NCI-H2196 treated with DMSO at 0.1 percent for 48 hours (cell line): ENCODE results near the gene HNRNPUL1.
"Not testable (repeated sequence)": the region's sequence is repeated elsewhere in the genome, so short reads cannot be mapped to it uniquely, and the experiment has no call there.

Experiments
- DNase-seq: peaks from one replicate; lab custom pipeline; 2025; ENCODE audit not compliant: unreplicated experiment; lab: John Stamatoyannopoulos, UW

The HNRNPUL1 gene

GRCh38 chr19:41263850-41264580, at the start of gene HNRNPUL1:
Gene HNRNPUL1, plus strand, starts transcription at chr19:41264372. Its CDS starts 132 bp downstream, at chr19:41264504.
- peak; percentile 100 for DNase-seq

- no peak for DNase-seq
Measured at GRCh38 chr19:41217741-41218140, 46.4 kb upstream of the HNRNPUL1 start.

DNA sequence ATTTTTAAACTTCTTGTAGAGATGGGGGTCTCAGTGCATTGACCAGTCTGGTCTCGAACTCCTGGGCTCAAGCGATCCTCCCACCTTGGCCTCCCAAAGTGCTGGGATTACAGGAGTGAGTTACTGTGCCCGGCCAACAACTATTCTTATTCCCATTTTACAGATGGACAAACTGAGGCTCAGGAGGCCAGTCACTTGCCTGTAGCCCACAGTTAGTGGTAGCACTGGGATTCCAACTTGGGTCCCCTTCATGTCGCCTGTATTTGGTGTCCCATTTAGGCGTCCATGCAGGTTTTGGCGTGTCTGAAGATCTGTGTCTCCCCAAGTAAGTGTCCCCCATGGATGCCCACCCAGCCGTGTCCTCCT, 45.9 kb upstream of the HNRNPUL1 start:
- no peak for DNase-seq

DNA sequence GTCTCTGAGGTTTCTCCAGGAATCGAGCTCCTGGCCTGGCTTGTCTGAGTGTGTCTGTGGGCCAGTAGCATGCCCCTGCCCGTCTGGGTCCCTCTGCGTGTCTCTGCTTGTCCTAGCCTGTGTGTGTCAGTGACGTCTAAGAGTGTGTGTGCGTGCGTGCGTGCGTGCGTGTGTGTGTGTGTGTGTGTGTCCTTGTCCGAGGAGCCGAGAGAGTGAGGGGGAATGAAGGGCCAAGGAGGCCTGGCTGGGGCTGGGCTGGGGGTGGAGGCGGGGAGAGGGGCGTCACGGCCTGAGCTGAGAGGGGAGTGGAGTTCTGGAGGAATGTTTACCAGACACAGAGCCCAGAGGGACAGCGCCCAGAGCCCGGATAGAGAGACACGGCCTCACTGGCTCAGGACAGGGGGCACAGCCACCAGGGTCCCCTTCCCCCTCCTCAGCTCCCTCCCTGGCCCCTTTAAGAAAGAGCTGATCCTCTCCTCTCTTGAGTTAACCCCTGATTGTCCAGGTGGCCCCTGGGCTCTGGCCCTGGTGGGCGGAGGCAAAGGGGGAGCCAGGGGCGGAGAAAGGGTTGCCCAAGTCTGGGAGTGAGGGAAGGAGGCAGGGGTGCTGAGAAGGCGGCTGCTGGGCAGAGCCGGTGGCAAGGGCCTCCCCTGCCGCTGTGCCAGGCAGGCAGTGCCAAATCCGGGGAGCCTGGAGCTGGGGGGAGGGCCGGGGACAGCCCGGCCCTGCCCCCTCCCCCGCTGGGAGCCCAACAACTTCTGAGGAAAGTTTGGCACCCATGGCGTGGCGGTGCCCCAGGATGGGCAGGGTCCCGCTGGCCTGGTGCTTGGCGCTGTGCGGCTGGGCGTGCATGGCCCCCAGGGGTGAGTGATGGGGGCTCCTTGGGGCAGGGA, 45.3 kb upstream of the HNRNPUL1 start, which contains the start of gene AXL:
AXL (plus strand) TSS at position 609 of the 893 bp plus-strand sequence; CDS start at position 779, 170 bp downstream.
- no peak for DNase-seq

- DNase-seq, result no peak
Measured at GRCh38 chr19:41219924-41220567, 44.1 kb upstream of the HNRNPUL1 start.

GRCh38 chr19:41220811-41221210, 43.4 kb upstream of the HNRNPUL1 start:
- no peak for DNase-seq

- no peak for DNase-seq
Measured at GRCh38 chr19:41221514-41222205, 42.5 kb upstream of the HNRNPUL1 start.

DNA sequence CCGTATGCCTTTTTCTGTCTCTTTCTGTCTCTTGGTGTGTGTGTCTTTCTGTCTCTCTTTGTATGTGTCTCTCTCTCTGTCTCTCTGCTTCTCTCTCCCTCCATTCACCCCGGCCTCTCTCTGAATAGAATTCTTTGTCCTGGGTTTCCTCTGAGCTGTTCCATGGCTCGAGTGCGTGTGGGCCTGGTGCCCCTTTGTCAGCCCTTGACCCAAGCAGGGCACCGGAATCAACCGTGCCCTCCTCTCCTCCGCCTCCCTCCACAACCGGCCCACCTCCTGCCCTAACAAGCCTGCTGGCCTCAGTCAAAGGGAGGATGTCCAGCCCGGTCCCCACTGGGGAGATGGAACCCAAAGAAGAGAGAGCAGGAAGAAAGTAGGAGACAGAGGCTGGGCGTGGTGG, 41.9 kb upstream of the HNRNPUL1 start:
- DNase-seq, result no peak

DNA sequence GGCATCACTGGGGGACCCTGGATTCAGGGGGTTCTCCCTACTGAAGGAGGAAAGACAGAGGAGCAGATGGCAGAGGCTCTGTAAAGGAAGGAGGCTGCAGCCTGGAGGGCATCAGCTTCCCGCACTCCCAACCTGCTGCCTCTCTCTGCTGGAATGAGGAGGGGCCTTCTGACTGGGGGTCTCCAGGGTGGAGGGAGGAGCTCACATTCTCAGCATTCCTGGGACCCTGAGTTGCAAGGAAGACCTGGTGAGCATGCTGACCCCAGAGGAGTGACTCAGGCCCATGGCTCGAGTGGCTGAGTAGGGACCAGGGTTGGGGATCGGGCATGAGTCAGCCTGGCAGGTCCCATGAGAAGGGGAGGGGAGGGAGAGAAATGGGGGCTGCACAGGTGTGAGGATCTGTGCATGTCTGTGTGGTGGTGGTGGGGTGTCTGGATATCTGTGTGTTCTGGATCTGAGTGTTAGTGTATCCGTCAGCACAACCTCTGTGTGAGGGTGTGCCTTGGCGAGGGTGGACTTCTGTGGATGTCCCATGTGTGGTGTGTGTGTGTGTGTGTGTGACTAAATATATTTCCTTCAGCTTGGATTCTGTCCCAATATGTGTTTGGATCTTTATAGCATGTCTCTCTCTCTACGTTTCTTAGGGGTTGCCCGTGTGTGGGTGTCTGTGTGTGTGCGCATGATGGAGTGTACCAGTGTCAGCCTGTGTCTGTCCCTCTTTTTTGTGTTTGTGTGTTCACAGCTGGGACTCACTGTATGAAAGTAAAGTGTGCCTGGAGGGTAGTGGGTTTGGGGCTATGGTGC, 40.5 kb upstream of the HNRNPUL1 start:
- no peak for DNase-seq

DNA sequence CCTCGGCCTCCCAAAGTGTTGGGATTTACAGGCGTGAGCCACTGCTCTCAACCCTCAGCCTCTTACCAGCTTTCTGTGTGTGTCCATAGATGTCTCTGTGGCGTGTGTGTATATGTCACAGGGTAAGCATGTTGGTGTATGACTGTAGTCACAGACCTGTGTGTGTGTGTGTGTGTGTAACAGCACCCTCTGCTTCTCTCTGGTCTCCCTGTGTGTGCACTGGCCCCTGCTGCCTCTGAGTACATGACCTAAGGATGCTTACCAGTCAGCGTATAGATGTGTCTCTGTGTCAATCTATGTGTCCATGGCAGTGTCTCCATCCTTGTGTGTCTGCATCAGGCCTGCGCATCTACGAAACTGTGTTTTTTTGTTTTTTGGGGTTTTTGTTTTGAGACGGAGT, 39.5 kb upstream of the HNRNPUL1 start:
- DNase-seq, result no peak

GRCh38 chr19:41225238-41226052, 38.7 kb upstream of the HNRNPUL1 start:
- DNase-seq, result no peak

DNA sequence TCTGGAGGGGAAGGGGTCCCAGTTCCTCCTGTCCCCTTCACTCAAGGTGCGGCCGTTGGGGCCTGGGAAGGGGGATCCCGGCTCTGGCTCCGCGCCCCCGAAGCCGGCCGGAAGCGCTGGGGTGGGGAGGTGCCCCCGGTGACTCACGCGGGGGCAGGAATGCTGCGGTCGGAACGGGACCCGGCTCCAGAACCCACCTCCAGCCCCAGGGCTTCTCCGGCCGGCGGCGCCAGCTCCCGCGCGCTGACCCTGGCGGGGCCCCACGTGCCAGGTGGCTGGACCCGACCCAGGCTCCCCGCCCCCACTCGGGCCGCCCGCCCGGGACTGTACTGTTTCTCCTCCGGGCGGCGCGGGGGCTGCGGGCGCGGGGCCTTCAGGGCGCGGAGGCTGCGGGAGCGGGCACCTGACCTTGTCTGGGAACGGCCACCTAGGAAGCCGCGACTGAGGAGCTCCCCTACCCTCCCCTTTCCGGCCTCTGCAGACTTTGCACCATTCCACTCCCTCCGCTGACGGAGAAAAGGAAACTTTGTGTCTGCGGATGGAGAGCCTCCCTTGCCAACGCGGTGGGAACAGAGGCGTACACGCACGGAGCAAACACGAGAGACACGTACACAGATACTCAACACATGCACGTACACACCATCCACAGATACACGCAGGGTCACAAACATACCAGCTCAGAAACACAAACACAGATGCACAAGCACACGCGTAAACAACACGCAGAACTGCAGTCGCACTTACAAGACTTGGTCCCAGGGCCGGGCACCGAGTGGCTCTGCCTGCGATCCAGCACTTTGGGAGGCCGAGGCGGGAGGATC, 37.9 kb upstream of the HNRNPUL1 start:
- no peak for DNase-seq

- DNase-seq, result no peak
Measured at GRCh38 chr19:41226874-41227390, 37.2 kb upstream of the HNRNPUL1 start.

DNA sequence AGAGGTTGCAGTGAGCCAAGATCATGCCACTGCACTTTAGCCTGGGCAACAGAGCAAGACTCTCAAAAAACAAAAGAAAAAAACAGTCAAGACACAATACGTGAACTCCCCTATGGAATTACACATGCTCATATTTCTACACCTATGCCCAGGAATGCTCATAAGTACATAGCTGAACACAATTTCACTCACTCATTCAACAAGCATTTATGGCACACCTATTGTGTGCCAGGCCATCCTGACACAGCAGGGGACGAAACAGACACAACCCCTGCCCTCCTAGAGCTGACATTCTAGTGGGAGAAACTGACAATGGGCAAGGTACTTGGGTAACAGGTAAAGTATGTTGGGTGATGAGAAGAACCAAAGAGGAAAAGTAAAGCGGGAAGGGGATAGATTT, 35.7 kb upstream of the HNRNPUL1 start:
- no peak for DNase-seq

DNA sequence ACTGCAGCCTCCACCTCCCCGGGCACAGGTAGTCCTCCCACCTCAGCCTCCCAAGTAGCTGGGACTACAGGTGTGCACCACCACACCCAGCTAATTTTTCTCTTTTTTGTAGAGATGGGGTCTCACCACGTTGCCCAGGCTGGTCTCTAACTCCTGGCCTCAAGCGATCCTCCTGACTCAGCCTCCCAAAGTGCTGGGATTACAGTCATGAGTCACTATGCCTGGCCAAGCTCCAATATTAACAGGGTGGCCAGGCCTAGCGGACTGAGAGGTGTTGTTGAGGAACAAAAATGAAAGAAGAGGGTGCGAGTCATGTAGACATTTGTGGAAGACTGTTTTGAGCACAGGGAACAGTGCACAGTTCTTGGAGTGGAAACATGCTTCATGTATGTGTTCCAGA, 34.8 kb upstream of the HNRNPUL1 start:
- DNase-seq, result not testable (repeated sequence)

GRCh38 chr19:41230067-41230857, 33.9 kb upstream of the HNRNPUL1 start:
- DNase-seq, result no peak

DNA sequence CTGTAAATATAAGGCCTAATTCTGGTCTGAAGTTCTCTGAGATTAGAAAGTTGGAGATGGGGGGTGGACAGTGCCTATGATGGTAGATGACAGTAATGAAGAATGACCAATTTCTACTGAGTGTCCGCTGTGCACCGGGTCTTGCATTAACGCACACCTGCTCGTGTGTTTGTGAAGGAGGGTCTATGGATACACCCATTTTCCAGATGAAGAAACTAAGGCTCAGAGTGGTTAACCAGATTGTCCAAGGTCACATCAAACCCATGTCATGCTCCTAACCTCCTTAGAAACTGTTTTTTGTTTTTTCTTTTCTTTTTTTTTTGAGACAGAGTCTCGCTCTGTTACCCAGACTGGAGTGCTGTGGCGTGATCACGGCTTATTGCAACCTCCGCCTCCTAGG, 31.5 kb upstream of the HNRNPUL1 start:
- no peak for DNase-seq
